NK-92 (cell line): ENCODE measurements around the gene GFOD1.
"Not testable (repeated sequence)": the region's sequence is repeated elsewhere in the genome, so short reads cannot be mapped to it uniquely, and the experiment has no call there.

Experiments used
- DNase-seq: peaks from one replicate; lab custom pipeline; 2025; ENCODE audit not compliant: unreplicated experiment; lab: John Stamatoyannopoulos, UW

Gene GFOD1

DNA sequence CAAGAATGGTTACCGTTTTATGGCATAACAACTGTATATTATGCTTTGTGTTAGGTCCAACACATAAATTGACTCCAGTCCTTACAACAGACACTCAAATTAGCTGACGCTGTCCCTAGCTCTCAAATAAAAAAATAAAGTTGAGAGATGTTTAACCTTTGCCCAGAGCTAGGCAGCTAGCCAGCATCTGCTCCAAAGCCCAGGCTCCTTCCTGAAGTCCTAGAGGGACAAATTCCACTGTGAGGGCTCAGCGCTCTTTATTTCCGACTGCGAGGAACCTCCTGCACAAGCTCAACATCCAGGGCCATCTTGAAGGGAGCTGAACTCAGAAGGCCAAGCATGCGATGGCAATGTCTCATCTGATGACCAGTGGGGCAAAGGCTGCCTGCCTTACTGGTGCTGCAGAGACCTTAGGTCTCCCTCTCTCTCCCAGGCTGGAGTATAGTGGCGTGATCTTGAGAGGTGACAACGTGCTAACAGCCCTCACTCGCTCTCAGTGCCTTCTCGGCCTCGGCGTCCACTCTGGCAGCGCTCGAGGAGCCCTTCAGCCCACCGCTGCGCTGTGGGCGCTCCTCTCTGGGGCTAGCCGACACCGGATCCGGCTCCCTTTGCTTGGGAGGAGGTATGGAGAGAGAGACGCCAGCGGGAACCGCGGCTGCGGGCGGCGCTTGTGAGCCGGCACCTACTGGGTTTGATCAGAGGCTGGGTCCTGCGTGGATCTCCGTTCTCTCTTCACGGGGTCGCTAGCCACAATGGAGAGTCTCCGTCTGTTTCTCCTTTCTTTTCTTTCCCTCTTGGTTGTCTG is 24.7 kb upstream of the GFOD1 start:
- DNase-seq, result no peak

DNA sequence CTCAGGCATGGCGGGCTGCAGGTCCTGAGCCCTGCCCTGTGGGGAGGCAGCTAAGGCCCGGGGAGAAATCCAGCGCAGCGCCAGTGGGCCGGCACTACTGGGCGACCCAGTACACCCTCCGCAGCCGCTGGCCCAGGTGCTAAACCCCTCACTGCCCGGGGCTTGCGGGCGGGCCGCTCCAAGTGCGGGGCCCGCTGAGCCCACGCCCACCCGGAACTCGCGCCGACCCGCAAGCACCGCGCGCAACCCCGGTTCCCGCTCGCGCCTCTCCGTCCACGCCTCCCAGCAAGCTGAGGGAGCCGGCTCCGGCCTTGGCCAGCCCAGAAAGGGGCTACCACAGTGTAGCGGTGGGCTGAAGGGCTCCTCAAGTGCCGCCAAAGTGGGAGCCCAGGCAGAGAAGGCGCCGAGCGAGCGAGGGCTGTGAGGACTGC is 23.8 kb upstream of the GFOD1 start:
- DNase-seq, result not testable (repeated sequence)

DNA sequence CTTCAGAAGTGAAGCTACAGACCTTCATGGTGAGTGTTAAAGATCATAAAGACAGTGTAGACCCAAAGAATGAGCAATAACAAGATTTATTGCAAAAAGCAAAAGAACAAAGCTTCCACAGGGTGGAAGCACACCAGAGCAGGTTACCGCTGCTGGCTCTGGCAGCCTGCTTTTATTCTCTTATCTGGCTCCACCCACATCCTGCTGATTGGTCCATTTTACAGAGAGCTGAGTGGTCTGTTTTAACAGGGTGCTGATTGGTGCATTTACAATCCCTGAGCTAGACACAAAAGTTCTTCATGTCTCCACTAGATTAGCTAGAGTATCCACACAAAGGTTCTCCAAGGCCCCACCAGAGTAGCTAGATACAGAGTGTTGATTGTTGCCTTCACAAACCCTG is 23.0 kb upstream of the GFOD1 start:
- DNase-seq, result not testable (repeated sequence)

DNA sequence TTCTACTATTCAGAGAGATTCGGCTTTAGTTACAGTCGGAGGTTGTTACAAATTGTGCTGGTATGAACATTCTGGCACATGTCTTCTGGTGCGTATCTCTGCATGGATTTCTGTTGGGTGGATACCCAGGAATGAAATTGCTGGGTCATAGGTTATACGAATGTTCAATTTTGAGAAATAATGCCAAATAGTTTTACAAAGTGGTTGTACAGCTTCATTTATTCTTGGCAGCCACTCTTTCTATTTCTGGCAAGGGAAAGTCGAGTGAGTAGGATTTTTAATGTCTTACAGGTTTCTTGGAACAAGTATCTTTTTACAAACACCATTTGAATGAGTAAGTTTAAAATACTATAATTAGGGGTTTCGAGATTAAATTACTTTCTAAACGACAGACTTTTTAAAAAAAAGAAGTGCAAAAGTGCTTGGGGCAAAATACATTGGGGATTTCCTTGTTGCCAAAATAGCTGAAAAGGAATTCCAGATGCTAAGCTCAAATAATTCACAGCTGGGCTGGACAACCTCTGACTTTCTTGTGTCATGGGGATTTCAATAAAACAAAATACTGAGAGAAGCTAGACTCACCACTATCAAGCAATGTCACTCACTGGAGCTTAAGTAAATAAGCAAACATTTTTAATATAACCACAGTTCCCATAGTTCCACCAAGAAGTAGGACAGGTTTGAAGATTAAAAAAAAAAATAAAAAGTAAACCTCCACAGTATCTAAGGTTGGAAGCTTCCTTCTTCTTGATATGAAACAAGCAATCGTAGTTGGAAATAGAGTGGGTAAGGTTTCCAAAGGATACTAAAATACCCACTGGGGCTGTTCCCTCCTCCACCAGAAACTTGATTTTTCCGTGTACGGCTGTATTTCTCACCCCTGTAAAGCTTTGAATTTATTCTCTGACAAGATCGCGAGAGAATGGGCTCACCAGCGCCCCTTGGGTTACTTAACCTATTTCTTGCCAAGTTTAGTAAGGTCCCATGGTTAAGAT is 21.6 kb upstream of the GFOD1 start:
- DNase-seq, result no peak

DNA sequence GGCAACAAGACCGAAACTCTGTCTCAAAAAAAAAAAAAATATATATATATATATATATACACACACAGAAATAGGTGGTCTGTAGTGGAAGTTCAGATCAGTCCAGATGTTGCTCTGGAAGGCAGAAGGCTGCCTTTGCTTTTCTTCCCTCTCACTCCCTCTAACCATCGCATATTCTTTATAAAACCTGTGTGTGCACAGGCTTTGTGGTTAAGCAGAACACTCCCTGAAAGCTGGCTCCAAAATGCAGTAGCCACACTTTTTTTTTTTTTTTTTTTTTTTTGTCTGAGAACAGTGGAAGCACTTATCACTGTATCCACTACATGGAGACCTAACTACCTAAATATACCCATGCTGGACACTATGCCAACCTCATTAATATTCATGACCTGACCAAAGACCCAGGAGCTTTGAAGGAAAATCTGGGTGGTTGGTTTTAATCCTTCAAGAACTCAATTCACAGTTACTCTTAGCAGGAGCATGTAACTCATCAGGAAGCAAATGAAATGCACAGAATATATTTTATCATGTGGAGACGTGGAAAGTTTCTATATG is 20.0 kb upstream of the GFOD1 start:
- no peak for DNase-seq

DNA sequence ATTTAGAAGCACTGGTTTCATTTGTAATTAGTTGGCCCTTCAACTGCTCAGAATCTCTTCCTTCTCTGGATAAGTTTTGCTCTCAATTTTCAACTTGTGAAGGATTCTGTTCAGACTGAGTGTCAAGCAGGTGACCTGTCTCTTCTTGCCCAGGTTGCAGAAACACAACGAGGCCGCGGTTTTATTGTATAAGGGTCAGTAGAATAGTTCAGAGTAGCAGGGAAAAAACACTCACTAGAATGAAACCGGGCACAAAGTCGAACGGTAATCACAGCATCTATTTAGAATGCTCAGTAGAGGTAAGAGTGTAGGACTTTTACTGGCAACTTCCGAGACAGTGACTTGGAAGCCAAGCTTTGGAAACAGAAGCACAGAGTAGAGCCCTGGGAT is 17.9 kb upstream of the GFOD1 start:
- no peak for DNase-seq

- DNase-seq, result no peak
Observed at GRCh38 chr6:13504611-13505344, 17.4 kb upstream of the GFOD1 start.

DNA sequence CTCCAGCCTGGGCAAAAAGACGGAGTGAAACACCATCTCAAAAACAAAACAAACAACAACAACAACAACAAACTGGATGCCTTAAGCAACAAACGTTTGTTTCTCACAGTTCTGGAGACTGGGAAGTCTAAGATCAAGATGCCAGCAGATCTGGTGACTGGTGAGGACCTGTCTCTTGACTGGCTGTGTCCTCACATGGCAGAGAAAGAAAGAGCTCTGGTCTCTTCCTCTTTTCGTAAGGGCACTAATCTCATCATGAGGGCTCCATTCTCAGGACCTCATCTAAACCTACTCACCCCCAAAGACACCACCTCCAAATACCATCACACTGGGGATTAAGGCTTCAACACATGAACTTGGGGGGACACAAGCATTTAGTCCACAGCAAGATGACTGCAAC is 13.5 kb upstream of the GFOD1 start:
- no peak for DNase-seq

- DNase-seq, result no peak
Observed at GRCh38 chr6:13500264-13500663, 12.9 kb upstream of the GFOD1 start.

DNA sequence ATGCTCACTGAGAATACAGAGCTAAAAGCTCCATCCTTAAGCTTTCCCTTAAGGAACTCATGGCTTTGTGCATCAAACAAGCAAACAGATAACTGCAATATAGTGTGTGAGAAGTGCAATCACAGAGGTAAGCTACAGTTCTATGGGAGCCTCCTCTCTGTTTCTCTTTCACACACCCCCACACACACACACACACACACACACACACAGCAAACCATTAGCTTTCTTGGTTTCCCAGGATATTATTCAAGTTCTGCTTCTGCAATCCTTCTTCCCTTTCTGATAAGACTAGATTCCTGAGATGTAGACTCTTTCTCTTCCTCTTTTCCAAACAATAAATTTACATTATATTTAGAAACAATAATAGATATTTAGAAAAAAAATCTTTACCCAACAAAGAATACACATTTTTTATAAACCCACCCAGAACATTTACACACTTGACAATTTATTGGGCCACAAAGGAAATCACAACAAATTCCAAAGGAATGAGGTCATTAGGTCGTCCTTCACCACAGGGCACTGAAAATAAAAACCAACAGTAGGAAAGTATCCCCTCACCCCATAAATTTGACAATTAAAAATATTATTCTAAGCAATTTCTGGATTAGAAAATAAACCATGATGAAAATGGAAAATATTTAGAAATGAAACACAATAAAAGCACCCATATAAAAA is 9.3 kb upstream of the GFOD1 start:
- DNase-seq, result no peak

- DNase-seq, result no peak
Observed at GRCh38 chr6:13495818-13496217, 8.4 kb upstream of the GFOD1 start.

- no peak for DNase-seq
Observed at GRCh38 chr6:13495112-13495776, 7.8 kb upstream of the GFOD1 start.

DNA sequence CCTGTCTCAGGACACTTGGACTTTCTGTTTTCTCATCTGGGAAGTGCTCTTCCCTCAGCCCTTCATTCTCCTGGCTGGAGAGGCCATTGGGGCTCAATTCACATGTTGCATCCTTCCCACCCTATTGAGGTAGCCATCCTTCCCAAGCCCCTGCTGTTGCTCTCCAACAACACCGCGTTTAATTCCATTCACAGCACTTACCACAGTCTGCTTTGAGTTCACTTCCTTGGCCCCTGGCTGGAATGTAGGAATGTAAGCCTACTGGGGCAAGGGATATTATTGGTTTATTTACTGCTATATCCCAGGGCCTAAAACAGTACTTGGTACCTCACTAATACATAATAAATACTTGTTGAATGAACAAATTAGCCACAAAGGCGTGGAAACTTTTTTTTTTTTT is 6.7 kb upstream of the GFOD1 start:
- no peak for DNase-seq

GRCh38 chr6:13493147-13493546 is 5.7 kb upstream of the GFOD1 start:
- DNase-seq, result no peak

- DNase-seq, result no peak
Observed at GRCh38 chr6:13492357-13492756, 5.0 kb upstream of the GFOD1 start.

DNA sequence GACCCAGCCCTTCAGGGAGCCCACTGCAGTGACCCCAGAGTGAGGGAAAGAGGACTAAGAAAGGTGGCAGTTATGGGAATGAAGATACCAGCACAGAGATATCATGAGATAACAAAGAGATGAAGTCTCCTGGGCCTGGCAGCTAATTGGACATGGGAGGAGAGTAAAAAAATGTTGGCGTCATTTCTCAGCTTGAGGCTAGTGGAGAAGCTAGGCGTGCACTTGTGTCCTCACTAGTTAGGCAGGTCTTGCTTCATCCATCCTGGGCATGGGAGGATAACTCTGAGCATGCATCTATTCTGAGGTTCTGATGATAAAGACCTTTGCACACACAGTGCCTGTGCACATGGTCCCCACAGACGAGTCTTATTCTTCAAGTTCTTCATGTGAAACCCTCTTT is 4.1 kb upstream of the GFOD1 start:
- no peak for DNase-seq

GRCh38 chr6:13490402-13490801 is 3.0 kb upstream of the GFOD1 start:
- DNase-seq, result no peak

DNA sequence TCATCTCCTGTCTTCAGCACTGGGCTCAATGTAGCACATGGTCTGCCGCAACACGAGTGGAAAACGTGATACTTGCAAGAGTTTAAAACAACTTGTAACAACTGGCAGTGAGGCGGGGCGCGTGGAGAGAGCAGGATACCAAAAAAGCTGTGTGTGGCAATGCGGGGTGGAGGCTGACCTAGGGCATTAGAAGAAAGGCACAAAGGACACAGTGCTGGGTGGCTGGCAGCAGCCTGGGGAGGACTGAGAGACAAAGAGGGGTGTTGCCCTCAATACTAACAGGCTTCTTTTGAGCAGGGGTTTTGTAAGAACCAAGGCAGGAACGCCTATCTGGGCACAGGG is 1.5 kb upstream of the GFOD1 start:
- DNase-seq, result no peak

DNA sequence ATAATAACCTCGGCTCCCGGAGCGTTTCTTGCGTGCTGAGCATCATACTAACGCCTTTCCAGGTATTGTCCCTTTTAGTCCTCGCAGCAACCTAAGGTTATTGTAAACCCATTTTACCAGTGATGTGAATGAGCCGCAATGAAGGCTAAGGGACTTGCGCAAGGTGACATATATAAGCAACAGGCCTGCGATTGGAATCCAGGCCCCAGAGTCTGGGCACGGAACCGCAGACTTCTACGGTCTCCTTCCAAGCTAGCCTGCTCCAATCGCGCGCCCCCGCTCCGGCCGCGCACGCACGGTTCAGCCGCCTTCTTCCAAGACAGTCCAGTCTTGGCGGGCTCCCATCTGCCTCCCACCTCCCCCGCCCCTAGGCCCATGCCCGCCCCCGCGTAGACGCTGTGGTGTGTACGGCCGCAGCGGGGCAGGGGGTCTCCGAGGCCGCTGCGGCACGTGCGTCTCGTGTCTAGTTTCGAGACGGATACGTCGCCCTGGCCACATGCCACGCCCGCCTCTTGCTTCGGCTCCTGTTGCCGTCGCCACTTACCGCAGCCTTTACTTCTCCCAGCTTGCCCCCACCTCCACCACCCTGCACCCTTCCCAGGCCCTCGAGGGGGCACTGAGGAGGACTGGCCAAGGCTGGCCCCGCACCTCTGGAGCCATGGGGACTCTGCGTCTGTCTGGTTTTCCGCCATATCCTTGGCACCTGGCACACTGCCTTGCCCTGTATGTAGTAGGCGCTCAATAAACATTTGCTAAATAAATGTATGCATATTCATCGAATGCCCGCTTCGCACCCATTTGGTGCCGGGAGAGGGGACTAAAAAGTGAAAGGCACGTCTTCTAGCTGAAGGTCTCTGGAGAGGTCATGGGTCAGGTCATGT is 855 bp upstream of the GFOD1 start:
- DNase-seq, result no peak
